HL-60 (cell line): Measurements from ENCODE around the gene DLX5.
"Not testable (repeated sequence)": the region's sequence is repeated elsewhere in the genome, so short reads cannot be mapped to it uniquely, and the experiment has no call there.

Experiments used
- CTCF ChIP-seq: IDR thresholded peaks from one replicate; pipeline ENCODE4 v1.5.1; 2011; ENCODE audit warnings: low read length, control low read depth, inconsistent platforms; ENCODE audit not compliant: insufficient read depth
- GABPA ChIP-seq: IDR thresholded peaks from 2 replicates; pipeline ENCODE4 v1.6.1; 2012; ENCODE audit warnings: low read depth
- TF ChIP-seq, protein P1 (sequence below): IDR thresholded peaks from 2 replicates; pipeline ENCODE4 v1.6.1; 2012; ENCODE audit warnings: low read depth; ENCODE audit not compliant: insufficient replicate concordance

GRCh38 chr7:97034213-97034852, 9.7 kb upstream of the DLX5 start:
- TF ChIP-seq CTCF, GABPA: not testable (repeated sequence)
- TF ChIP-seq, protein P1, sequence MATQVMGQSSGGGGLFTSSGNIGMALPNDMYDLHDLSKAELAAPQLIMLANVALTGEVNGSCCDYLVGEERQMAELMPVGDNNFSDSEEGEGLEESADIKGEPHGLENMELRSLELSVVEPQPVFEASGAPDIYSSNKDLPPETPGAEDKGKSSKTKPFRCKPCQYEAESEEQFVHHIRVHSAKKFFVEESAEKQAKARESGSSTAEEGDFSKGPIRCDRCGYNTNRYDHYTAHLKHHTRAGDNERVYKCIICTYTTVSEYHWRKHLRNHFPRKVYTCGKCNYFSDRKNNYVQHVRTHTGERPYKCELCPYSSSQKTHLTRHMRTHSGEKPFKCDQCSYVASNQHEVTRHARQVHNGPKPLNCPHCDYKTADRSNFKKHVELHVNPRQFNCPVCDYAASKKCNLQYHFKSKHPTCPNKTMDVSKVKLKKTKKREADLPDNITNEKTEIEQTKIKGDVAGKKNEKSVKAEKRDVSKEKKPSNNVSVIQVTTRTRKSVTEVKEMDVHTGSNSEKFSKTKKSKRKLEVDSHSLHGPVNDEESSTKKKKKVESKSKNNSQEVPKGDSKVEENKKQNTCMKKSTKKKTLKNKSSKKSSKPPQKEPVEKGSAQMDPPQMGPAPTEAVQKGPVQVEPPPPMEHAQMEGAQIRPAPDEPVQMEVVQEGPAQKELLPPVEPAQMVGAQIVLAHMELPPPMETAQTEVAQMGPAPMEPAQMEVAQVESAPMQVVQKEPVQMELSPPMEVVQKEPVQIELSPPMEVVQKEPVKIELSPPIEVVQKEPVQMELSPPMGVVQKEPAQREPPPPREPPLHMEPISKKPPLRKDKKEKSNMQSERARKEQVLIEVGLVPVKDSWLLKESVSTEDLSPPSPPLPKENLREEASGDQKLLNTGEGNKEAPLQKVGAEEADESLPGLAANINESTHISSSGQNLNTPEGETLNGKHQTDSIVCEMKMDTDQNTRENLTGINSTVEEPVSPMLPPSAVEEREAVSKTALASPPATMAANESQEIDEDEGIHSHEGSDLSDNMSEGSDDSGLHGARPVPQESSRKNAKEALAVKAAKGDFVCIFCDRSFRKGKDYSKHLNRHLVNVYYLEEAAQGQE, result not testable (repeated sequence)
